T-helper 22 cell (primary cell): Measurements from ENCODE around the gene SEMA3C.

Experiments used
- DNase-seq: peaks from one replicate; pipeline ENCODE4 v3.0.0-alpha.2; 2020; ENCODE audit warnings: low read depth

Gene SEMA3C

GRCh38 chr7:80885757-80886156 is 33.1 kb downstream of the SEMA3C start:
- DNase-seq = no peak

- DNase-seq = no peak
Measured at GRCh38 chr7:80884511-80885195, 34.2 kb downstream of the SEMA3C start.

- no peak for DNase-seq
Measured at GRCh38 chr7:80883154-80884025, 35.5 kb downstream of the SEMA3C start.

- no peak for DNase-seq
Measured at GRCh38 chr7:80882213-80882801, 36.5 kb downstream of the SEMA3C start.

- no peak for DNase-seq
Measured at GRCh38 chr7:80881351-80881900, 37.4 kb downstream of the SEMA3C start.

GRCh38 chr7:80879849-80880248 is 39.0 kb downstream of the SEMA3C start:
- DNase-seq = no peak

GRCh38 chr7:80876894-80877414 is 41.9 kb downstream of the SEMA3C start:
- no peak for DNase-seq

- no peak for DNase-seq
Measured at GRCh38 chr7:80875537-80876120, 43.2 kb downstream of the SEMA3C start.

- DNase-seq = no peak
Measured at GRCh38 chr7:80873140-80873539, 45.7 kb downstream of the SEMA3C start.

GRCh38 chr7:80871228-80871627 is 47.6 kb downstream of the SEMA3C start:
- no peak for DNase-seq

- DNase-seq = no peak
Measured at GRCh38 chr7:80870813-80871212, 48.0 kb downstream of the SEMA3C start.

GRCh38 chr7:80869821-80870751 is 48.8 kb downstream of the SEMA3C start:
- no peak for DNase-seq

- no peak for DNase-seq
Measured at GRCh38 chr7:80869106-80869784, 49.6 kb downstream of the SEMA3C start.

GRCh38 chr7:80868566-80868965 is 50.3 kb downstream of the SEMA3C start:
- no peak for DNase-seq

GRCh38 chr7:80860554-80860953 is 58.3 kb downstream of the SEMA3C start:
- DNase-seq = no peak

GRCh38 chr7:80859272-80859970 is 59.4 kb downstream of the SEMA3C start:
- DNase-seq = no peak

- no peak for DNase-seq
Measured at GRCh38 chr7:80858141-80858903, 60.5 kb downstream of the SEMA3C start.

GRCh38 chr7:80856769-80857168 is 62.1 kb downstream of the SEMA3C start:
- DNase-seq = no peak

GRCh38 chr7:80851896-80852476 is 66.9 kb downstream of the SEMA3C start:
- DNase-seq = no peak
